Endodermal cell (in vitro differentiated cells): ENCODE results near the gene COMMD9. TPM values are rescaled to one million over a fixed set of nuclear protein-coding genes. Genes with fewer than 3 reads are reported as not detected.

Experiments
- DNase-seq: peaks from one replicate; pipeline ENCODE4 v3.0.0-alpha.2; 2017
- H3K27ac ChIP-seq: 2 replicates; pipeline ENCODE4 v1.5.1; 2013; ENCODE audit warnings: mild to moderate bottlenecking, low read depth, low read length, moderate library complexity
- H3K27me3 ChIP-seq: 2 replicates; pipeline ENCODE4 v1.6.1; 2013; ENCODE audit warnings: mild to moderate bottlenecking, low read length, moderate library complexity; ENCODE audit not compliant: insufficient read depth, control insufficient read depth, poor library complexity, severe bottlenecking
- H3K36me3 ChIP-seq: 2 replicates; pipeline ENCODE4 v1.7.0; 2013; ENCODE audit warnings: mild to moderate bottlenecking, low read length, moderate library complexity; ENCODE audit not compliant: control insufficient read depth, insufficient read depth
- H3K4me1 ChIP-seq: one replicate; pipeline ENCODE4 v1.7.0; 2013; ENCODE audit warnings: low read length; ENCODE audit not compliant: control insufficient read depth, insufficient read depth
- H3K4me3 ChIP-seq: 2 replicates; pipeline ENCODE4 v1.5.1; 2013; ENCODE audit warnings: mild to moderate bottlenecking, low read length, moderate library complexity
- H3K9ac ChIP-seq: 2 replicates; pipeline ENCODE4 v1.6.1; 2013; ENCODE audit warnings: mild to moderate bottlenecking, low read length, moderate library complexity; ENCODE audit not compliant: poor library complexity, severe bottlenecking; ENCODE audit errors: extremely low read depth
- H3K9me3 ChIP-seq: 2 replicates; pipeline ENCODE4 v1.6.1; 2013; ENCODE audit warnings: mild to moderate bottlenecking, low read length, moderate library complexity; ENCODE audit not compliant: control insufficient read depth
- H3K27ac Mint-ChIP-seq: 2 replicates; pipeline ENCODE4 v1.8.0; 2020; ENCODE audit warnings: mixed read lengths
- H3K27me3 Mint-ChIP-seq: 2 replicates; pipeline ENCODE4 v1.8.0; 2021; ENCODE audit warnings: mild to moderate bottlenecking, mixed read lengths; ENCODE audit not compliant: insufficient read depth
- H3K36me3 Mint-ChIP-seq: 2 replicates; pipeline ENCODE4 v1.8.0; 2020; ENCODE audit warnings: low read depth, mixed read lengths
- H3K4me1 Mint-ChIP-seq: 2 replicates; pipeline ENCODE4 v1.8.0; 2020; ENCODE audit warnings: mixed read lengths
- H3K4me3 Mint-ChIP-seq: 2 replicates; pipeline ENCODE4 v1.8.0; 2020; ENCODE audit warnings: mild to moderate bottlenecking, moderate library complexity, mixed read lengths
- H3K9me3 Mint-ChIP-seq: 2 replicates; pipeline ENCODE4 v1.8.0; 2020; ENCODE audit warnings: mild to moderate bottlenecking, mixed read lengths
- WGBS, 2 experiments: methylation state at CpG; one replicate each; pipeline versions ENCODE4 v1.1.5 to v1.1.7; 2013; ENCODE audit warnings: missing lambda C conversion rate in 2 of 2, mixed read lengths in 1 of 2; ENCODE audit not compliant: insufficient coverage in 1 of 2, insufficient read length in 1 of 2; 5-methylcytosine and 5-hydroxymethylcytosine counted together
- total RNA-seq, 2 donors: library from RNA; stranded (reverse); fragmentation: NEBNext Ultra II Directional in 1 of 2; extraction: Animal tissue kit (Norgen Biotek cat#: 25700) in 1 of 2; gene quantifications; 2 replicates in 1 of 2; 3 replicates in 1 of 2; pipeline ENCODE4 v1.2.1, GENCODE V29; 2021
- TF ChIP-seq, protein P1 (sequence below): fragments of 200-600 bp; sonication (generic); conservative IDR thresholded peaks from 2 replicates; pipeline ENCODE4 v1.5.0; 2021; ENCODE audit warnings: antibody characterized with exemption, mild to moderate bottlenecking

The COMMD9 gene
- total RNA-seq, 2 donors from 2014 or later, result 32.3 to 53.5 TPM

DNA sequence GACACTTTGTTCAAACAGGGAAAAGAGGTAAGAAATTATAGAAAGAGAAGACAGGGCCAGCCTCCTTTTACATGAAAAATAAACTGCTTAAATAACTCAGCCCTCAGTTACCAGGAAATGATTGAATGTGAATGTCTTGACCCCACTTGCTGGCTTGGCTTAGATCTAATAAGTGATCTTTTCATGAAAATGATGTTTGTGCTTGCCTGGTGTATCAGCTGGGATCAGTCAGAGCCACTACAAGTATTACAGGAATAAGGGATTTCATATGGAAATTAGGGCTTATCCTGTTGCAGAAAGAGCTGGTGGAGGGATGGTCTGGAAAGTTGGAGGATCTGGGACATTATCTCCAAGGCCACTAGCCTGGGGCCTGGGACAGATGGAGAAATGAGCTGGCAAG lies 51.8 kb downstream of the COMMD9 start:
- Histone ChIP-seq H3K27me3 (no peaks in the 10 kb centered on the region), H3K4me3 (no peak overlapping the region), H3K9me3 (no peaks in the 10 kb centered on the region), H3K27ac (no peak overlapping the region), H3K4me1 (peaks cover 4% of the 10 kb centered on the region), H3K9ac (no peak overlapping the region), H3K36me3 (no peaks in the 10 kb centered on the region)
- TF ChIP-seq, protein P1, sequence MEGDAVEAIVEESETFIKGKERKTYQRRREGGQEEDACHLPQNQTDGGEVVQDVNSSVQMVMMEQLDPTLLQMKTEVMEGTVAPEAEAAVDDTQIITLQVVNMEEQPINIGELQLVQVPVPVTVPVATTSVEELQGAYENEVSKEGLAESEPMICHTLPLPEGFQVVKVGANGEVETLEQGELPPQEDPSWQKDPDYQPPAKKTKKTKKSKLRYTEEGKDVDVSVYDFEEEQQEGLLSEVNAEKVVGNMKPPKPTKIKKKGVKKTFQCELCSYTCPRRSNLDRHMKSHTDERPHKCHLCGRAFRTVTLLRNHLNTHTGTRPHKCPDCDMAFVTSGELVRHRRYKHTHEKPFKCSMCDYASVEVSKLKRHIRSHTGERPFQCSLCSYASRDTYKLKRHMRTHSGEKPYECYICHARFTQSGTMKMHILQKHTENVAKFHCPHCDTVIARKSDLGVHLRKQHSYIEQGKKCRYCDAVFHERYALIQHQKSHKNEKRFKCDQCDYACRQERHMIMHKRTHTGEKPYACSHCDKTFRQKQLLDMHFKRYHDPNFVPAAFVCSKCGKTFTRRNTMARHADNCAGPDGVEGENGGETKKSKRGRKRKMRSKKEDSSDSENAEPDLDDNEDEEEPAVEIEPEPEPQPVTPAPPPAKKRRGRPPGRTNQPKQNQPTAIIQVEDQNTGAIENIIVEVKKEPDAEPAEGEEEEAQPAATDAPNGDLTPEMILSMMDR, result no peak
- DNase-seq, result no peak
- H3K27me3 Mint-ChIP-seq, result no peaks in the 10 kb centered on the region
- H3K4me3 Mint-ChIP-seq, result no peak overlapping the region
- H3K36me3 Mint-ChIP-seq, result peaks cover 11% of the 10 kb centered on the region
- peaks cover 5% of the 10 kb centered on the region for H3K4me1 Mint-ChIP-seq
- H3K9me3 Mint-ChIP-seq, result no peaks in the 10 kb centered on the region
- no peak overlapping the region for H3K27ac Mint-ChIP-seq

DNA sequence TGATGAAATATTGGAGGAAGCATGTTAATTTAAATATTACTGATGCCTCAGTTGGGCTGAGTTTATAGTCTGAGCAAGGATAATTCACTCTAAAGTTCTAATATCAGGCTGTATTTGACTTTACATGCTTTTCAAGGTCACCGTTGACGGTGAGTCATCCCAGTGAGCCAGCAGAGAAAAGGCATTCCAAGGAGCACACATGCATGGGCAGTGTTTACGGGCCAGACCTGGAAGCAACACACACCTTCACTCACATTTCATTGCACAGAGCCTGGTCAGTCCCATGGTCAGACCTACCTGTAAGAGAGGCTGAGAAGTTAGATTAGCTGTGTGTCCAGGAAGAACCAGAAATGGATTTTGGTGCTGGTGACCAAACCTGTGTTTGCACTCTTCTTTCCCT lies 53.5 kb downstream of the COMMD9 start:
- H3K4me1 Mint-ChIP-seq, result peaks cover under 1% of the 10 kb centered on the region
- H3K36me3 Mint-ChIP-seq, result peaks cover 17% of the 10 kb centered on the region
- no peaks in the 10 kb centered on the region for H3K9me3 ChIP-seq
- H3K27me3 ChIP-seq, result no peaks in the 10 kb centered on the region
- TF ChIP-seq, protein P1, result no peak
- H3K9ac ChIP-seq, result no peak overlapping the region
- no peak overlapping the region for H3K27ac ChIP-seq
- H3K4me3 ChIP-seq, result no peak overlapping the region
- WGBS, 2 experiments, result 94 to 97% methylated on average over 2 to 3 of the region's 3 CpGs
- H3K4me1 ChIP-seq, result peaks cover 4% of the 10 kb centered on the region
- no peaks in the 10 kb centered on the region for H3K9me3 Mint-ChIP-seq
- H3K27ac Mint-ChIP-seq, result no peak overlapping the region
- DNase-seq, result no peak
- H3K4me3 Mint-ChIP-seq, result no peak overlapping the region
- H3K27me3 Mint-ChIP-seq, result no peaks in the 10 kb centered on the region
- peaks cover 5% of the 10 kb centered on the region for H3K36me3 ChIP-seq

DNA sequence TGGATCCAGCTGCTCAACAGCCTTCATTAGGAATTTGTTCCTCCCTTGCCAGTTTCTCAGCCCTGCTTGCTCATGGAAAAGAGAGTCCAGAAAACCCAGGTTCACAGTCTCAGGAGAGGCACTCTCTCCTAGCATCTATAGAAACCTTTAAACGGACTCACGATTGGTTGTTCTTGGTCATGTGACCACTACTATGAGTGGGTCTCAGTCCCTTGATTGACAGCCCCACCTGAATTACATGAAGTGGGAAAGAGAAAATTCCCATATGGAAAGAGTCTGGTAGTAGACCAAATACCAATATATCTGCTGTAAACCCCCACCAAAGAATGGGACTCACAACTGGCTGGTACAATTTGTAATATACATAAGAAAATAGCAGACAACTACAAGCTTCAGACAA lies 54.4 kb downstream of the COMMD9 start:
- TF ChIP-seq, protein P1, result no peak
- H3K27ac Mint-ChIP-seq, result no peak overlapping the region

More for the DNA sequence above, 54.4 kb downstream of the COMMD9 start:
- Mint-ChIP-seq H3K4me1 (no peaks in the 10 kb centered on the region), H3K4me3 (no peak overlapping the region), H3K36me3 (peaks cover 27% of the 10 kb centered on the region), H3K9me3 (no peaks in the 10 kb centered on the region), H3K27me3 (no peaks in the 10 kb centered on the region)
- 90 to 97% methylated on average over 2 of the region's 2 CpGs for WGBS, 2 experiments
- no peak overlapping the region for H3K4me3 ChIP-seq
- no peak overlapping the region for H3K9ac ChIP-seq
- no peak for DNase-seq
- H3K27me3 ChIP-seq, result no peaks in the 10 kb centered on the region
- H3K27ac ChIP-seq, result no peak overlapping the region
- H3K36me3 ChIP-seq, result peaks cover 6% of the 10 kb centered on the region
- H3K9me3 ChIP-seq, result no peaks in the 10 kb centered on the region
- no peaks in the 10 kb centered on the region for H3K4me1 ChIP-seq
